BLaER1 (cell line): ENCODE data around the gene SYNE1.
"Not testable (repeated sequence)": the region's sequence is repeated elsewhere in the genome, so short reads cannot be mapped to it uniquely, and the experiment has no call there.

Experiments
- H3K27ac ChIP-seq: shearing (Covaris generic); formaldehyde crosslinking; 2 replicates; pipeline ENCODE4 v1.8.1; 2022
- H3K27me3 ChIP-seq: shearing (Covaris generic); formaldehyde crosslinking; 2 replicates; pipeline ENCODE4 v1.8.1; 2022
- H3K36me3 ChIP-seq: shearing (Covaris generic); formaldehyde crosslinking; 2 replicates; pipeline ENCODE4 v1.8.1; 2022
- H3K4me1 ChIP-seq: shearing (Covaris generic); formaldehyde crosslinking; 2 replicates; pipeline ENCODE4 v1.8.1; 2022
- H3K4me2 ChIP-seq: shearing (Covaris generic); formaldehyde crosslinking; 2 replicates; pipeline ENCODE4 v1.8.1; 2022
- H3K4me3 ChIP-seq: shearing (Covaris generic); formaldehyde crosslinking; 2 replicates; pipeline ENCODE4 v1.8.1; 2022
- H3K9ac ChIP-seq: shearing (Covaris generic); formaldehyde crosslinking; 2 replicates; pipeline ENCODE4 v1.8.1; 2022
- H3K9me3 ChIP-seq: shearing (Covaris generic); formaldehyde crosslinking; 2 replicates; pipeline ENCODE4 v1.8.1; 2022
- H4K20me1 ChIP-seq: shearing (Covaris generic); formaldehyde crosslinking; 2 replicates; pipeline ENCODE4 v1.8.1; 2022
- Cebpa-rat ChIP-seq: shearing (Covaris generic); IDR thresholded peaks from 2 replicates; pipeline ENCODE4 v1.8.1; 2022

The SYNE1 gene

GRCh38 chr6:152499931-152500330 lies 137.2 kb downstream of the SYNE1 start:
- Histone ChIP-seq H3K27me3 (no peaks in the 10 kb centered on the region), H3K4me2 (no peak overlapping the region), H3K27ac (no peak overlapping the region), H3K4me1 (no peaks in the 10 kb centered on the region), H3K9ac (no peak overlapping the region), H3K4me3 (no peak overlapping the region), H4K20me1 (no peaks in the 10 kb centered on the region), H3K9me3 (no peaks in the 10 kb centered on the region), H3K36me3 (no peaks in the 10 kb centered on the region)
- TF ChIP-seq Cebpa-rat: no peak

- Histone ChIP-seq H3K4me3 (no peak overlapping the region), H3K27me3 (no peaks in the 10 kb centered on the region), H3K9ac (no peak overlapping the region), H3K4me2 (no peak overlapping the region), H4K20me1 (no peaks in the 10 kb centered on the region), H3K4me1 (no peaks in the 10 kb centered on the region), H3K9me3 (no peaks in the 10 kb centered on the region), H3K36me3 (no peaks in the 10 kb centered on the region), H3K27ac (no peak overlapping the region)
- no peak for TF ChIP-seq Cebpa-rat
Observed at GRCh38 chr6:152496731-152497130, 140.4 kb downstream of the SYNE1 start.

GRCh38 chr6:152495456-152495855 lies 141.7 kb downstream of the SYNE1 start:
- not testable (repeated sequence) for H3K27ac ChIP-seq, H3K4me2 ChIP-seq, H3K4me1 ChIP-seq, H3K9me3 ChIP-seq, H3K4me3 ChIP-seq, H3K36me3 ChIP-seq, H4K20me1 ChIP-seq, H3K27me3 ChIP-seq, H3K9ac ChIP-seq

GRCh38 chr6:152492281-152492680 lies 144.9 kb downstream of the SYNE1 start:
- not testable (repeated sequence) for H3K27ac ChIP-seq, H3K4me3 ChIP-seq, H3K4me2 ChIP-seq

GRCh38 chr6:152491501-152491900 lies 145.7 kb downstream of the SYNE1 start:
- H3K27me3 ChIP-seq, H3K4me1 ChIP-seq, H3K4me2 ChIP-seq, H3K4me3 ChIP-seq, H3K27ac ChIP-seq, H3K9ac ChIP-seq, H3K36me3 ChIP-seq, H3K9me3 ChIP-seq, H4K20me1 ChIP-seq: not testable (repeated sequence)

More at GRCh38 chr6:152492281-152492680, 144.9 kb downstream of the SYNE1 start:
- not testable (repeated sequence) for H4K20me1 ChIP-seq, H3K4me1 ChIP-seq, H3K36me3 ChIP-seq, H3K9ac ChIP-seq, H3K27me3 ChIP-seq, H3K9me3 ChIP-seq

GRCh38 chr6:152490971-152491378 lies 146.2 kb downstream of the SYNE1 start:
- H3K4me1 ChIP-seq, H3K4me3 ChIP-seq, H3K9me3 ChIP-seq, H3K36me3 ChIP-seq, H3K4me2 ChIP-seq, H3K27me3 ChIP-seq, H3K27ac ChIP-seq, H3K9ac ChIP-seq, H4K20me1 ChIP-seq: not testable (repeated sequence)

- TF ChIP-seq Cebpa-rat: no peak
- H3K4me2 ChIP-seq: no peak overlapping the region
- no peaks in the 10 kb centered on the region for H3K9me3 ChIP-seq
- H3K9ac ChIP-seq: no peak overlapping the region
- no peak overlapping the region for H3K4me3 ChIP-seq
- H4K20me1 ChIP-seq: no peaks in the 10 kb centered on the region
- no peaks in the 10 kb centered on the region for H3K36me3 ChIP-seq
- no peak overlapping the region for H3K27ac ChIP-seq
- no peaks in the 10 kb centered on the region for H3K27me3 ChIP-seq
- H3K4me1 ChIP-seq: no peaks in the 10 kb centered on the region
Observed at GRCh38 chr6:152484806-152485205, 152.4 kb downstream of the SYNE1 start.

GRCh38 chr6:152482289-152482688 lies 154.9 kb downstream of the SYNE1 start:
- Histone ChIP-seq H3K4me1 (no peaks in the 10 kb centered on the region), H3K9ac (no peak overlapping the region)

GRCh38 chr6:152478377-152479010 lies 158.7 kb downstream of the SYNE1 start:
- Histone ChIP-seq H3K27me3 (no peaks in the 10 kb centered on the region), H4K20me1 (no peaks in the 10 kb centered on the region), H3K4me3 (no peak overlapping the region), H3K4me2 (no peak overlapping the region), H3K36me3 (no peaks in the 10 kb centered on the region), H3K27ac (no peak overlapping the region), H3K4me1 (no peaks in the 10 kb centered on the region), H3K9ac (no peak overlapping the region), H3K9me3 (no peaks in the 10 kb centered on the region)
- TF ChIP-seq Cebpa-rat: no peak

More at GRCh38 chr6:152482289-152482688, 154.9 kb downstream of the SYNE1 start:
- Histone ChIP-seq H3K36me3 (no peaks in the 10 kb centered on the region), H4K20me1 (no peaks in the 10 kb centered on the region), H3K9me3 (no peaks in the 10 kb centered on the region), H3K4me3 (no peak overlapping the region), H3K27me3 (no peaks in the 10 kb centered on the region), H3K27ac (no peak overlapping the region), H3K4me2 (no peak overlapping the region)
- no peak for TF ChIP-seq Cebpa-rat

GRCh38 chr6:152474354-152474753 lies 162.8 kb downstream of the SYNE1 start:
- H3K36me3 ChIP-seq: no peaks in the 10 kb centered on the region
- TF ChIP-seq Cebpa-rat: no peak
- no peak overlapping the region for H3K4me3 ChIP-seq
- no peak overlapping the region for H3K9ac ChIP-seq
- no peak overlapping the region for H3K27ac ChIP-seq
- H4K20me1 ChIP-seq: no peaks in the 10 kb centered on the region
- H3K9me3 ChIP-seq: no peaks in the 10 kb centered on the region
- no peaks in the 10 kb centered on the region for H3K27me3 ChIP-seq
- no peak overlapping the region for H3K4me2 ChIP-seq
- no peaks in the 10 kb centered on the region for H3K4me1 ChIP-seq

- H3K4me2 ChIP-seq: no peak overlapping the region
Observed at GRCh38 chr6:152472325-152472724, 164.8 kb downstream of the SYNE1 start.

More at GRCh38 chr6:152472325-152472724, 164.8 kb downstream of the SYNE1 start:
- no peak overlapping the region for H3K27ac ChIP-seq
- no peak for TF ChIP-seq Cebpa-rat
- H3K9me3 ChIP-seq: no peaks in the 10 kb centered on the region
- no peak overlapping the region for H3K9ac ChIP-seq
- no peaks in the 10 kb centered on the region for H3K4me1 ChIP-seq
- no peaks in the 10 kb centered on the region for H4K20me1 ChIP-seq
- no peaks in the 10 kb centered on the region for H3K36me3 ChIP-seq
- H3K4me3 ChIP-seq: no peak overlapping the region
- H3K27me3 ChIP-seq: no peaks in the 10 kb centered on the region
